ENCODE results near the gene RNF44. TPM values are rescaled to one million over a fixed set of nuclear protein-coding genes. Genes with fewer than 3 reads are reported as not detected.

RNF44 gene
- total and polyA plus RNA-seq, 2 of the 13 experiments (the other 11 are each of a cell fraction or from before 2014, with no cell fraction given): 9.2 to 16.8 TPM

DNA sequence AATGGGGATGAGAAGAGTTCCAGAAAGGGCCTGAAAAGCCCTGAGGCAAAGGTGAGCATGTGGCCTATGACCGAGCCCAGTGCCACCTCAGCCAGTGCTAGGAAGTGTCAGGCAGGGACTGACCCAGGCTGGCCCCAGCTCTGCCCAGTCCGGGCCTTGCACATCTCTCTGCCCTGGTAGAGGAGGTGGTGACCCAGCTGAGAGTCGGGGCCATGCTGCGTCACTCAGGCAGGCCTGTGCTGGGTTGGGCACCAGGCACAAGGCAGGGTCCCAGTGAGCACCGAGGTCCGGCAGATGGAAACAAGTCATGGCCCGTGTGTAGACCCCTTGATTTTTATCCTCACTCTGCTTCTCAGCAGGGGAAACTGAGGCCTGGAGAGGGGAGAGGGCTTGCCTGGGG is 12.7 kb upstream of the RNF44 start (continued):
- TF ChIP-seq, protein P1, sequence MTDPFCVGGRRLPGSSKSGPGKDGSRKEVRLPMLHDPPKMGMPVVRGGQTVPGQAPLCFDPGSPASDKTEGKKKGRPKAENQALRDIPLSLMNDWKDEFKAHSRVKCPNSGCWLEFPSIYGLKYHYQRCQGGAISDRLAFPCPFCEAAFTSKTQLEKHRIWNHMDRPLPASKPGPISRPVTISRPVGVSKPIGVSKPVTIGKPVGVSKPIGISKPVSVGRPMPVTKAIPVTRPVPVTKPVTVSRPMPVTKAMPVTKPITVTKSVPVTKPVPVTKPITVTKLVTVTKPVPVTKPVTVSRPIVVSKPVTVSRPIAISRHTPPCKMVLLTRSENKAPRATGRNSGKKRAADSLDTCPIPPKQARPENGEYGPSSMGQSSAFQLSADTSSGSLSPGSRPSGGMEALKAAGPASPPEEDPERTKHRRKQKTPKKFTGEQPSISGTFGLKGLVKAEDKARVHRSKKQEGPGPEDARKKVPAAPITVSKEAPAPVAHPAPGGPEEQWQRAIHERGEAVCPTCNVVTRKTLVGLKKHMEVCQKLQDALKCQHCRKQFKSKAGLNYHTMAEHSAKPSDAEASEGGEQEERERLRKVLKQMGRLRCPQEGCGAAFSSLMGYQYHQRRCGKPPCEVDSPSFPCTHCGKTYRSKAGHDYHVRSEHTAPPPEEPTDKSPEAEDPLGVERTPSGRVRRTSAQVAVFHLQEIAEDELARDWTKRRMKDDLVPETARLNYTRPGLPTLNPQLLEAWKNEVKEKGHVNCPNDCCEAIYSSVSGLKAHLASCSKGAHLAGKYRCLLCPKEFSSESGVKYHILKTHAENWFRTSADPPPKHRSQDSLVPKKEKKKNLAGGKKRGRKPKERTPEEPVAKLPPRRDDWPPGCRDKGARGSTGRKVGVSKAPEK (CRISPR knock-in tag; IDR thresholded peaks at IDR 0.05; ENCODE audit: borderline replicate concordance): no peak
- TF ChIP-seq ZNF160 (CRISPR knock-in tag; IDR thresholded peaks at IDR 0.05): no peak
- TF ChIP-seq SALL1 (CRISPR knock-in tag; IDR thresholded peaks at IDR 0.05): peak; percentile 40; the same call in 1 of the 2 replicates
- no peak for TF ChIP-seq PRPF4 (IDR thresholded peaks at IDR 0.05; ENCODE audit: low read depth, low read length, poor library complexity, severe bottlenecking)
- TF ChIP-seq ZNF205 (CRISPR knock-in tag; IDR thresholded peaks at IDR 0.05): no peak
- no peak for TF ChIP-seq SATB2 (CRISPR knock-in tag; IDR thresholded peaks at IDR 0.05)
- TF ChIP-seq ZNF235 (CRISPR knock-in tag; IDR thresholded peaks at IDR 0.05; ENCODE audit: borderline replicate concordance): 0 out of 2 replicates have a peak, but pooled peaks have one; percentile 51
- TF ChIP-seq SIN3B (IDR thresholded peaks at IDR 0.05; ENCODE audit: low read length): no peak
- no peak for TF ChIP-seq ATF7 (IDR thresholded peaks at IDR 0.05)
- TF ChIP-seq ATF7 (CRISPR knock-in tag; IDR thresholded peaks at IDR 0.05): no peak
- TF ChIP-seq ZSCAN25 (CRISPR knock-in tag; IDR thresholded peaks at IDR 0.05): peak; percentile 35; the same call in 1 of the 2 replicates
- TF ChIP-seq ZNF720 (CRISPR knock-in tag; IDR thresholded peaks at IDR 0.05): no peak
- no peak for TF ChIP-seq NFKBIZ (CRISPR knock-in tag; IDR thresholded peaks at IDR 0.05)
- TF ChIP-seq ZNF839 (CRISPR knock-in tag; IDR thresholded peaks at IDR 0.05; ENCODE audit: borderline replicate concordance): no peak
- no peak for TF ChIP-seq HCFC1 (IDR thresholded peaks at IDR 0.05; ENCODE audit: low read depth, low read length)
- TF ChIP-seq ZNF101 (CRISPR knock-in tag; IDR thresholded peaks at IDR 0.05; ENCODE audit: borderline replicate concordance, low read depth): no peak
- TF ChIP-seq ZNF513 (CRISPR knock-in tag; conservative IDR thresholded peaks at IDR 0.05): no peak
- TF ChIP-seq PRDM10 (CRISPR knock-in tag; IDR thresholded peaks at IDR 0.05; ENCODE audit: low read depth): no peak
- TF ChIP-seq ZNF883 (CRISPR knock-in tag; IDR thresholded peaks at IDR 0.05; ENCODE audit: not compliant biosample characterization): no peak
- TF ChIP-seq CENPBD1 (CRISPR knock-in tag; IDR thresholded peaks at IDR 0.05; ENCODE audit: borderline replicate concordance, low read depth): no peak
- no peak for TF ChIP-seq SMAD3 (CRISPR knock-in tag; IDR thresholded peaks at IDR 0.05)
- TF ChIP-seq CEBPB (IDR thresholded peaks at IDR 0.05; ENCODE audit: borderline replicate concordance, low read depth, low read length): no peak
- TF ChIP-seq ZSCAN21 (CRISPR knock-in tag; IDR thresholded peaks at IDR 0.05; ENCODE audit: borderline replicate concordance): peak; percentile 22; the same call in 1 of the 2 replicates

Measured in HepG2 (cell line).